GM21381 (cell line): ENCODE measurements around the gene PFKFB2.

Experiments used
- ATAC-seq: cut with Tn5 transposase; IDR thresholded peaks from one replicate; pipeline ENCODE4 v1.9.1; 2021; ENCODE audit warnings: mild to moderate bottlenecking, moderate library complexity; ENCODE audit not compliant: unreplicated experiment

The PFKFB2 gene

GRCh38 chr1:207063014-207063413 is 9.9 kb downstream of the PFKFB2 start:
- ATAC-seq: no peak

- ATAC-seq: no peak
Measured at GRCh38 chr1:207064561-207064960, 11.5 kb downstream of the PFKFB2 start.

GRCh38 chr1:207067185-207067584 is 14.1 kb downstream of the PFKFB2 start:
- no peak for ATAC-seq

- no peak for ATAC-seq
Measured at GRCh38 chr1:207067665-207068064, 14.6 kb downstream of the PFKFB2 start.

- ATAC-seq: no peak
Measured at GRCh38 chr1:207069061-207069460, 16.0 kb downstream of the PFKFB2 start.

- ATAC-seq: no peak
Measured at GRCh38 chr1:207069858-207070506, 16.9 kb downstream of the PFKFB2 start.

- no peak for ATAC-seq
Measured at GRCh38 chr1:207070811-207071210, 17.7 kb downstream of the PFKFB2 start.

- ATAC-seq: no peak
Measured at GRCh38 chr1:207071426-207071825, 18.4 kb downstream of the PFKFB2 start.

- no peak for ATAC-seq
Measured at GRCh38 chr1:207072233-207072632, 19.2 kb downstream of the PFKFB2 start.

- no peak for ATAC-seq
Measured at GRCh38 chr1:207073906-207074820, 21.1 kb downstream of the PFKFB2 start.

GRCh38 chr1:207076181-207076955 is 23.3 kb downstream of the PFKFB2 start:
- ATAC-seq: no peak

GRCh38 chr1:207077012-207077411 is 23.9 kb downstream of the PFKFB2 start:
- ATAC-seq: no peak

- ATAC-seq: peak; percentile 72
Measured at GRCh38 chr1:207077470-207078377, 24.6 kb downstream of the PFKFB2 start.

GRCh38 chr1:207078578-207079132 is 25.6 kb downstream of the PFKFB2 start:
- no peak for ATAC-seq

- no peak for ATAC-seq
Measured at GRCh38 chr1:207079706-207080241, 26.7 kb downstream of the PFKFB2 start.

GRCh38 chr1:207081088-207081487 is 28.0 kb downstream of the PFKFB2 start:
- ATAC-seq: no peak

GRCh38 chr1:207081806-207082205 is 28.7 kb downstream of the PFKFB2 start:
- no peak for ATAC-seq

GRCh38 chr1:207084232-207084631 is 31.2 kb downstream of the PFKFB2 start:
- no peak for ATAC-seq

GRCh38 chr1:207084701-207085180 is 31.7 kb downstream of the PFKFB2 start:
- ATAC-seq: peak; percentile 73

GRCh38 chr1:207085887-207086286 is 32.8 kb downstream of the PFKFB2 start:
- no peak for ATAC-seq
